ENCODE measurements around the gene BLOC1S6. TPM values are rescaled to one million over a fixed set of nuclear protein-coding genes. Genes with fewer than 3 reads are reported as not detected.
"Not testable (repeated sequence)": the region's sequence is repeated elsewhere in the genome, so short reads cannot be mapped to it uniquely, and the experiment has no call there.

Gene BLOC1S6
- total RNA-seq, 3 donors from 2014 or later, result 21.3 to 39.6 (median 30.0) TPM

- DNase-seq, result peak in 1 of 3 donors; percentile 54
- peak; percentile 68 for ATAC-seq
- Histone ChIP-seq H3K9me3 (no peaks in the 10 kb centered on the region), H3K36me3 (ENCODE audit: low read depth) (no peaks in the 10 kb centered on the region), H3K4me3 (no peak overlapping the region), H3K4me1 (ENCODE audit: low read depth) (peaks cover 58% of the 10 kb centered on the region)
- TF ChIP-seq, protein P1, sequence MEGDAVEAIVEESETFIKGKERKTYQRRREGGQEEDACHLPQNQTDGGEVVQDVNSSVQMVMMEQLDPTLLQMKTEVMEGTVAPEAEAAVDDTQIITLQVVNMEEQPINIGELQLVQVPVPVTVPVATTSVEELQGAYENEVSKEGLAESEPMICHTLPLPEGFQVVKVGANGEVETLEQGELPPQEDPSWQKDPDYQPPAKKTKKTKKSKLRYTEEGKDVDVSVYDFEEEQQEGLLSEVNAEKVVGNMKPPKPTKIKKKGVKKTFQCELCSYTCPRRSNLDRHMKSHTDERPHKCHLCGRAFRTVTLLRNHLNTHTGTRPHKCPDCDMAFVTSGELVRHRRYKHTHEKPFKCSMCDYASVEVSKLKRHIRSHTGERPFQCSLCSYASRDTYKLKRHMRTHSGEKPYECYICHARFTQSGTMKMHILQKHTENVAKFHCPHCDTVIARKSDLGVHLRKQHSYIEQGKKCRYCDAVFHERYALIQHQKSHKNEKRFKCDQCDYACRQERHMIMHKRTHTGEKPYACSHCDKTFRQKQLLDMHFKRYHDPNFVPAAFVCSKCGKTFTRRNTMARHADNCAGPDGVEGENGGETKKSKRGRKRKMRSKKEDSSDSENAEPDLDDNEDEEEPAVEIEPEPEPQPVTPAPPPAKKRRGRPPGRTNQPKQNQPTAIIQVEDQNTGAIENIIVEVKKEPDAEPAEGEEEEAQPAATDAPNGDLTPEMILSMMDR (IDR thresholded peaks at IDR 0.05), result no peak
- intact Hi-C loops (cut with DNase I, micrococcal nuclease), result no loop called here
These were observed 61.5 kb downstream of the BLOC1S6 start for GRCh38 chr15:45648521-45649200.

- H3K36me3 ChIP-seq (ENCODE audit: low read depth); DNase-seq; H3K9me3 ChIP-seq; H3K4me3 ChIP-seq; ATAC-seq; intact Hi-C loops (cut with DNase I, micrococcal nuclease): not testable (repeated sequence)
- peaks cover 56% of the 10 kb centered on the region for H3K4me1 ChIP-seq (ENCODE audit: low read depth)
These were observed 62.8 kb downstream of the BLOC1S6 start for GRCh38 chr15:45650007-45650406.

DNA sequence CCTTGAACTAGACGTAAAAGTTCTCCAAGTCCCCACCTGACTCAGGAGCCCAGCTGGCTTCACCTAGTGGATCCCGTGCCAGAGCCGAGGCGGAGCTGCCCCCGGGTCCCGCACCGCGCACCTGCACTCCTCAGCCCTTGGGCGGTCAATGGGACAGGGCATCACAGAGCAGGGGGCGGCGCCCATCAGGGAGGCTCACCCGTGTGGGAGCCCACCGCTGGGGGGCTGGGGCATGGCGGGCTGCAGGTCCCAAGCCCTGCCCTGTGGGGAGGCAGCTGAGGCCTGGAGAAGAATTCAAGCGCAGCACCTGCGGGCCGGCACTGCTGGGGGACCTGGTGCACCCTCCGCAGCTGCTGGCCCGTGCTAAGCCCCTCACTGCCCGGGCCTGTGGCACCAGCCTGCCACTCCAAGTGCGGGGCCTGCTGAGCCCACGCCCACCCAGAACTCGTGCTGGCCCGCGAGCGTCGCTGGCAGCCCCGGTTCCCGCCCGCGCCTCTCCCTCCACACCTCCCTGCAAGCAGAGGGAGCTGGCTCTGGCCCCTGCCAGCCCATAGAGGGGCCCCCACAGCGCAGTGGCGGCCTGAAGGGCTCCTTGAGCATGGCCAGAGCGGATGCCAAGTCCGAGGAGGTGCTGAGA, 63.8 kb downstream of the BLOC1S6 start:
- intact Hi-C loops (cut with DNase I, micrococcal nuclease), result no loop called here
- Histone ChIP-seq H3K4me1 (ENCODE audit: low read depth) (peaks cover 46% of the 10 kb centered on the region), H3K4me3 (no peak overlapping the region), H3K9me3 (no peaks in the 10 kb centered on the region), H3K36me3 (ENCODE audit: low read depth) (no peaks in the 10 kb centered on the region)
- no peak for DNase-seq
- TF ChIP-seq, protein P1 (IDR thresholded peaks at IDR 0.05), result no peak
- ATAC-seq, result no peak

DNA sequence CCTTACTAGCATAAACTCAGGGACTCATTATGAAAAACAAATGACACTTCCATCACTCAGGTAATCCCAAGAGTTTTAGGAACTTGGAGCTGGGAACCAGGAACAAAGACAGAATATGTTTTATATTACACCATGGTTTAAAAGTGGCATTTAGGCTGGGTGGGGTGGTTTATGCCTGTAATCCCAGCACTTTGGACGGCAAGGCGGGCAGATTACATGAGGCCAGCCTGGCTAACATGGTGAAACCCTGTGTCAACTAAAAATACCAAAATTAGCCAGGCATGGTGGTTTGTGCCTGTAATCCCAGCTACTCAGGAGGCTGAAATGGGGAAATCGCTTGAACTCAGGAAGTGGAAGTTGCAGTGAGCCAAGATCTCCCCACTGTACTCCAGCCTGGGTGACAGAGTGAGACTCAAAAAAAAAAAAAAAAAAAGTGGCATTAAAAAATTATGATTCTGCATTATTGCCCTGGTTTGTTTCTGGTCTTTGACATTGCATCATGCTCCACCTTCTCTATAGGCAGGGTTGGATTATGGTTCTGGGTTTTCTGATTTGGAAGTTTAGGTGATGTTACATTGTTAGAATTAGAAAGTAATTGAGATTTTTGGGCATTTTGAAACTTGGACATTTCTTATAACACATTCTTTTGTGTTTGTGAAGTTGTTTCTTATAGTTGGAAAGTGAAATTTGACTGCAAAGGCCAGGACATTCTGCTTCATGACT, 66.7 kb downstream of the BLOC1S6 start:
- no peaks in the 10 kb centered on the region for H3K9me3 ChIP-seq
- intact Hi-C loops (cut with DNase I, micrococcal nuclease), result no loop called here
- ATAC-seq, result peak; percentile 35
- DNase-seq, result peak in 2 of 3 donors; percentile 58
- TF ChIP-seq, protein P1 (IDR thresholded peaks at IDR 0.05), result no peak
- peaks cover 44% of the 10 kb centered on the region for H3K4me1 ChIP-seq (ENCODE audit: low read depth)
- H3K36me3 ChIP-seq (ENCODE audit: low read depth), result no peaks in the 10 kb centered on the region
- no peak overlapping the region for H3K4me3 ChIP-seq

- H3K4me3 ChIP-seq, result no peak overlapping the region
- H3K36me3 ChIP-seq (ENCODE audit: low read depth), result no peaks in the 10 kb centered on the region
- TF ChIP-seq, protein P1 (IDR thresholded peaks at IDR 0.05), result no peak
- H3K9me3 ChIP-seq, result no peaks in the 10 kb centered on the region
- H3K4me1 ChIP-seq (ENCODE audit: low read depth), result peaks cover 42% of the 10 kb centered on the region
- ATAC-seq (no peak), DNase-seq (no peak)
- intact Hi-C loops (cut with DNase I, micrococcal nuclease), result no loop called here
These were observed 67.6 kb downstream of the BLOC1S6 start for GRCh38 chr15:45654749-45655148.

- no peak for DNase-seq
- intact Hi-C loops (cut with DNase I, micrococcal nuclease), result no loop called here
- H3K4me1 ChIP-seq (ENCODE audit: low read depth), result peaks cover 58% of the 10 kb centered on the region
These were observed 70.1 kb downstream of the BLOC1S6 start for GRCh38 chr15:45657254-45657653.

More at GRCh38 chr15:45657254-45657653, 70.1 kb downstream of the BLOC1S6 start:
- Histone ChIP-seq H3K4me3 (no peak overlapping the region), H3K9me3 (no peaks in the 10 kb centered on the region), H3K36me3 (ENCODE audit: low read depth) (no peaks in the 10 kb centered on the region)
- ATAC-seq, result no peak
- TF ChIP-seq, protein P1 (IDR thresholded peaks at IDR 0.05), result no peak
